Uterus (tissue), 4 donors: ENCODE results near the gene SLC35G6. TPM values are rescaled to one million over a fixed set of nuclear protein-coding genes. Genes with fewer than 3 reads are reported as not detected.
A peak's percentile ranks its signal among the peaks of the same experiment; 100 is the strongest.

Source experiments
- DNase-seq, 2 donors: peaks; one replicate each; pipeline ENCODE4 v3.0.0-alpha.2; 2019 to 2020
- H3K27ac ChIP-seq, 2 donors: fragments of 200-600 bp; sonication (generic); 1 replicate in 1 of 2; 2 replicates in 1 of 2; pipeline ENCODE4 v1.5.1; 2016 to 2018
- H3K27me3 ChIP-seq, 2 donors: fragments of 200-600 bp; sonication (generic); one replicate each; pipeline ENCODE4 v1.5.1; 2018 to 2019; ENCODE audit warnings: control low read depth in 1 of 2
- H3K36me3 ChIP-seq, 2 donors: fragments of 200-600 bp; sonication (generic); one replicate each; pipeline ENCODE4 v1.5.1; 2019; ENCODE audit warnings: control low read depth in 1 of 2
- H3K4me1 ChIP-seq, 2 donors: fragments of 200-600 bp; sonication (generic); one replicate each; pipeline ENCODE4 v1.5.1; 2018 to 2019; ENCODE audit warnings: control low read depth in 1 of 2
- H3K4me3 ChIP-seq, 2 donors: fragments of 200-600 bp; sonication (generic); 1 replicate in 1 of 2; 2 replicates in 1 of 2; pipeline ENCODE4 v1.5.1; 2018 to 2019; ENCODE audit warnings: mild to moderate bottlenecking in 1 of 2
- H3K9me3 ChIP-seq, 2 donors: fragments of 200-600 bp; sonication (generic); one replicate each; pipeline ENCODE4 v1.5.1; 2019; ENCODE audit warnings: control low read depth in 1 of 2
- POLR2A ChIP-seq, 2 donors: fragments of 450-650 bp; IDR thresholded peaks; one replicate each; pipeline ENCODE4 v1.6.1; 2016; ENCODE audit warnings: antibody characterized with exemption in 2 of 2, mild to moderate bottlenecking in 1 of 2, moderate library complexity in 1 of 2
- intact Hi-C: fragments of 100-400 bp; cut with DNase I; formaldehyde crosslinking; loops from one replicate; pipeline ENCODE4 v1.15.1; 2023; ENCODE audit warnings: low total_unique reads
- total RNA-seq, 4 donors: library from RNA; depleted of rRNA in 3 of 4; stranded (reverse); fragments of >200 nt in 3 of 4; gene quantifications; one replicate each; pipeline versions ENCODE4 v1.1.0 to v1.2.4, GENCODE V29; 2014 to 2023
- TF ChIP-seq, protein P1 (sequence below), 4 experiments: fragments of 200-600 bp in 2 of 4; fragments of 450-650 bp in 2 of 4; sonication (generic) in 2 of 4; IDR thresholded peaks; one replicate each; pipeline ENCODE4 v1.5.1; 2016 to 2019; ENCODE audit warnings: antibody characterized with exemption in 4 of 4, mild to moderate bottlenecking in 2 of 4, moderate library complexity in 1 of 4
- donor health status: DM: yes; HTN: yes; CAD: no.

The SLC35G6 gene
- total RNA-seq, 4 donors from 2014 or later = not detected

DNA sequence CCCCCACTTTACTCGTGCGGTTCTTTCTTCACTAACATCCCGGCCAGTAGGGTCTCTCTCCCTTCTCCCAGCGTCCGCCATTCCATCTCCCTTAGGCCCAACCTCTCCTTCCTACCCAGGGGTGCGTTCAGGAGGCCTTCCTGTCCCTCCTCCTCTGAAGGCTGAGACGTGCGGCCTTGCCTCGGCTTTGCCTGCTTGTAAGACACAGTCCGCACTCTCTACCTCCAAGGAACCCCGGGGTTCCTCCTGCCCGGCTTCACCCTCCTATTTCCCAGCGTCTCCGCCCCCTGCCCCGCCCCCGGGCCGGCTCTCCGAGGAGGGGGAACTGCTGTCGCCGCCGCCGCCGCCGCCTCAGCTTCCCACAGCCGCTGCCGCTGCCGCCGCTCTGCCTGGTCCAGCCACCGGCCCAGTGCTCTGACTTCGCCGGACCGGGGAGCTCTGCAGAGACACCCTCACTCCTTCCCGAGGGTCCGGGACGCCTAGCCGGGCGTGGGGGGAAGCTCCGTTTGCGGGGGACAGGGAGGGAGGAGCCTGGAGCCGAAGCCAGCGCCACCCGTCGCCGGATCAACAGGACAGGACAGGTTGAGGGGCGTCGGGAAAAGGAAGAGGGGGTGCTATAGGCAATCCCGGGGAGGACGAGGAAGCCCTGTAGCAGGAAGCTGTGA, 43.2 kb upstream of the SLC35G6 start:
- Histone ChIP-seq H3K4me3 (peak overlapping the region; percentile 16), H3K36me3 (no peaks in the 10 kb centered on the region), H3K4me1 (peaks cover 0 to 43% of the 10 kb centered on the region in 2 donors), H3K9me3 (no peaks in the 10 kb centered on the region), H3K27me3 (peaks cover 0 to 23% of the 10 kb centered on the region in 2 donors), H3K27ac (peak overlapping the region; percentile 41 to 64)
- intact Hi-C loops = loop anchor here (10.0 kb wide), 1 partner anchor 47 kb away; the partner anchor contains the start of genes POLR2A and SLC35G6
- DNase-seq = peak; percentile 50 to 54
- TF ChIP-seq POLR2A (IDR thresholded peaks at IDR 0.05) = peak; percentile 5 to 9
- TF ChIP-seq, protein P1, sequence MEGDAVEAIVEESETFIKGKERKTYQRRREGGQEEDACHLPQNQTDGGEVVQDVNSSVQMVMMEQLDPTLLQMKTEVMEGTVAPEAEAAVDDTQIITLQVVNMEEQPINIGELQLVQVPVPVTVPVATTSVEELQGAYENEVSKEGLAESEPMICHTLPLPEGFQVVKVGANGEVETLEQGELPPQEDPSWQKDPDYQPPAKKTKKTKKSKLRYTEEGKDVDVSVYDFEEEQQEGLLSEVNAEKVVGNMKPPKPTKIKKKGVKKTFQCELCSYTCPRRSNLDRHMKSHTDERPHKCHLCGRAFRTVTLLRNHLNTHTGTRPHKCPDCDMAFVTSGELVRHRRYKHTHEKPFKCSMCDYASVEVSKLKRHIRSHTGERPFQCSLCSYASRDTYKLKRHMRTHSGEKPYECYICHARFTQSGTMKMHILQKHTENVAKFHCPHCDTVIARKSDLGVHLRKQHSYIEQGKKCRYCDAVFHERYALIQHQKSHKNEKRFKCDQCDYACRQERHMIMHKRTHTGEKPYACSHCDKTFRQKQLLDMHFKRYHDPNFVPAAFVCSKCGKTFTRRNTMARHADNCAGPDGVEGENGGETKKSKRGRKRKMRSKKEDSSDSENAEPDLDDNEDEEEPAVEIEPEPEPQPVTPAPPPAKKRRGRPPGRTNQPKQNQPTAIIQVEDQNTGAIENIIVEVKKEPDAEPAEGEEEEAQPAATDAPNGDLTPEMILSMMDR (IDR thresholded peaks at IDR 0.05) = no peak

DNA sequence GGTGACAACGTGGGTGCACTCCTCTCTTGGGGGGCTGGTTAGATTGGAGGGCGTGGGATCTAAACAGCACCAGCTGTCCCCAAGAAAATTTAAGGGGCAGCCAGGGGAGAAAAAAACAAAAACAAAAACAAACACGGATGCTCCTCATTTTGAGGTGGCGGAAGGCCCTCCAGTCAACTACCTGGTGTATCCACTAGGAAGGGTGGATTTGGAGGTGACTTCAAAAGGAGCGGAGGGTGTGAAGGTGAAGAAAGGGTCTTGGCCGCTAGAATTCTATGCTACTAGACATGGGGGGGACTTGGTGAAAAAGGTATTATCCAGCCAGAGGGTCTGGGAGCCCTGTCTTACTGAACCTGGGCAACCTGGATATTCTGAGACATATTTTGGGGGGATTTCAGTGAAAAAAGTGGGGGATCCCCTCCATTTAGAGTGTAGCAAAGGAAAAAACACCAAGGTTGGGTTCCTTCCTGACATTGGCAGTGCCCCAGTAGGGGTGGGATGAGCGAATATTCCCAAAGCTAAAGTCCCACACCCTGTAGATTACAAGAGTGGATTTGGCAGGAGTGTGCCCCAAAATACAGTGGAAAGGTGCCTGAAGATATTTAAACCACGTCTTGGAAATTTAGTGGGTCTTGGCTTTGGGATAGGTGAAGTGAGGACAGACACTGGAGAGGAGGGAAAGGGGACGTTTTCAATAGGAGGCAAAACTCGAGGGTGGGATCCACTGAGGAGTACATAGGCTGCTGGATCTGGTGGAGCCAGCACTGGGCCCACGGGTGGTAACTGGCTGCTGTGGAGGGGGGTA, 42.4 kb upstream of the SLC35G6 start:
- no peak for DNase-seq
- Histone ChIP-seq H3K4me1 (peaks cover 0 to 43% of the 10 kb centered on the region in 2 donors), H3K4me3 (peak overlapping the region in 1 of 2 donors; percentile 16), H3K27me3 (peaks cover 0 to 23% of the 10 kb centered on the region in 2 donors), H3K36me3 (no peaks in the 10 kb centered on the region), H3K27ac (peak overlapping the region; percentile 41 to 64), H3K9me3 (no peaks in the 10 kb centered on the region)
- TF ChIP-seq, protein P1 (IDR thresholded peaks at IDR 0.05) = no peak
- TF ChIP-seq POLR2A (IDR thresholded peaks at IDR 0.05) = no peak
- intact Hi-C loops = loop anchor here (10.0 kb wide), 1 partner anchor 46 kb away; the partner anchor contains the start of genes POLR2A and SLC35G6

DNA sequence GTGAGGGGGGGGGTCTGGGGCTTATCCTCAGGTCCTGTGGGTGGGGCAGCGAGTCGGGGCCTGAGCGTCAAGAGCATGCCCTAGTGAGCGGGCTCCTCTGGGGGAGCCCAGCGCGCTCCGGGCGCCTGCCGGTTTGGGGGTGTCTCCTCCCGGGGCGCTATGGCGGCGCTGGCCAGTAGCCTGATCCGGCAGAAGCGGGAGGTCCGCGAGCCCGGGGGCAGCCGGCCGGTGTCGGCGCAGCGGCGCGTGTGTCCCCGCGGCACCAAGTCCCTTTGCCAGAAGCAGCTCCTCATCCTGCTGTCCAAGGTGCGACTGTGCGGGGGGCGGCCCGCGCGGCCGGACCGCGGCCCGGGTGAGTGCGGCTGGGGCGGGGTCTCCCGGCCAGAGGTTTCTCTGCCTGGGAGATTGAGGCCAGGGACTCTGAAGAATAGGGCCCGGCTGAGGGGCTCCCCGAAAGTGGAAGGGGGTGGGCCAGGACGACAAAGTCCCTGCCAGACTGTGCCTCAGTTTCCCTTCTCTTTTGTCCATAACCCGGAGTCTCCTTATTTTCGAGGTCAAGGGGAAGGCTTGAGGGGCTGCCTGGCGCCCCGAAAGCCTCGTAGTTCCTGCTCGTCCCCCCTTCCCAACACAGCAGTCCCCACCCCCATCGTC, 41.7 kb upstream of the SLC35G6 start, which contains the start of gene FGF11:
Gene FGF11 (plus strand): TSS at position 51 of the 651 bp plus-strand sequence. CDS start 109 bp downstream, at position 160.
- H3K9me3 ChIP-seq = no peaks in the 10 kb centered on the region
- peak within 1 kb of the TSS; percentile 41 to 64 for H3K27ac ChIP-seq
- H3K4me1 ChIP-seq = peaks cover 0 to 43% of the 10 kb centered on the region in 2 donors
- intact Hi-C loops = loop anchor here (10.0 kb wide), 1 partner anchor 45 kb away; the partner anchor contains the start of genes POLR2A and SLC35G6
- H3K27me3 ChIP-seq = peaks cover 0 to 23% of the 10 kb centered on the region in 2 donors
- peak within 1 kb of the TSS; percentile 17 to 19 for H3K4me3 ChIP-seq
- TF ChIP-seq, protein P1 (IDR thresholded peaks at IDR 0.05) = no peak
- TF ChIP-seq POLR2A (IDR thresholded peaks at IDR 0.05) = no peak
- no peaks in the 10 kb centered on the region for H3K36me3 ChIP-seq
- DNase-seq = no peak

DNA sequence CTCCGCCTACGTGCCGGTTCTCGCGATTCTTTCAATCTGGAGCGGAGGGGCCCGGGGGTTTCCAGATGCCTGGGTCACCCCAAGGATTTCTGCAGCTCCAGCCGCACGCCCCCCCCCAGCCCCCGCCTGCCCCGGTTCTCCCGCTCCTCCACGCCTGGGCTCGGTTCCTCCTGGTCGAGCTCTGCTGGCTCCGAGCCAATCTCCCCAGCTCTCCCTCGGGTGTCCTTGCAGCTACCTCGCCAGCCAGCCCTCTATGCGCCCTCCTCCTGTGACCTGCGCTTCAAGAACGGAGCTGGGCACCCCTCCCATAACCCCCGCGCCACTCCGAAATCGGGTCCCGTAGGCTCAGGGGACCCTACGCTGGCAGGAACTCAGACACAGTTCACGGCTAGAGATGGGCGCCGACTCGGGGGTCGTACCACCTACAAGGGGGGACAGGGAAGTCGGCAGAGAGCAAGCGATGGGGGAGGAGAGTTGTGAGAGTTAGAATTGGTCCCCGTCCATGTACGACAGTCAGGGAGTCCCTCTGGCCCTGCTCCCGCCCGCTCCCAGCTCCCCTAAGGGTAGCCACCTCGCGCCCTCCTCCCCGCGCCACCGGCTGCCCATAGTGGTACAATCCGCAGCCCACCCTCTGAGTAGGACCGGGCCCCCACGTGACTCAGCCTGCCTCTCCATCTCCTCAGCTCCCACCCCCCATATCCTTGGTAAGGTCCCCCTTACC, 41.0 kb upstream of the SLC35G6 start:
- intact Hi-C loops = no loop called here
- peak overlapping the region; percentile 12 to 36 for H3K27ac ChIP-seq
- peaks cover 0 to 23% of the 10 kb centered on the region in 2 donors for H3K27me3 ChIP-seq
- no peaks in the 10 kb centered on the region for H3K36me3 ChIP-seq
- peaks cover 0 to 48% of the 10 kb centered on the region in 2 donors for H3K4me1 ChIP-seq
- no peaks in the 10 kb centered on the region for H3K9me3 ChIP-seq
- TF ChIP-seq POLR2A (IDR thresholded peaks at IDR 0.05) = no peak
- TF ChIP-seq, protein P1 (IDR thresholded peaks at IDR 0.05) = no peak
- DNase-seq = peak; percentile 40 to 67
- peak overlapping the region; percentile 17 to 19 for H3K4me3 ChIP-seq
